ENCODE measurements around the gene TMEM154.

The TMEM154 gene

GRCh38 chr4:152633118-152633517, 46.7 kb downstream of the TMEM154 start:
- Histone ChIP-seq H3K27ac (ENCODE audit: low read depth in 2 of 2, low read length in 2 of 2) (no peak overlapping the region), H3K9ac (ENCODE audit: low read depth in 1 of 2, low read length in 2 of 2) (no peak overlapping the region), H3K27me3 (ENCODE audit: control insufficient read depth in 2 of 2, insufficient read depth in 2 of 2, low read length in 2 of 2) (no peaks in the 10 kb centered on the region), H3K9me3 (ENCODE audit: control insufficient read depth in 2 of 2, low read length in 2 of 2) (no peaks in the 10 kb centered on the region), H3K4me1 (ENCODE audit: control insufficient read depth in 2 of 2, insufficient read depth in 2 of 2, low read length in 2 of 2) (peaks cover 0 to 3% of the 10 kb centered on the region in 2 donors), H3K4me3 (ENCODE audit: low read length in 2 of 2) (no peak overlapping the region), H3K36me3 (ENCODE audit: control insufficient read depth in 2 of 2, insufficient read depth in 2 of 2, low read length in 2 of 2) (no peaks in the 10 kb centered on the region)

GRCh38 chr4:152630324-152630723, 49.5 kb downstream of the TMEM154 start:
- H3K27me3 ChIP-seq (ENCODE audit: control insufficient read depth in 2 of 2, insufficient read depth in 2 of 2, low read length in 2 of 2): no peaks in the 10 kb centered on the region
- H3K4me3 ChIP-seq (ENCODE audit: low read length in 2 of 2): no peak overlapping the region
- no peaks in the 10 kb centered on the region for H3K9me3 ChIP-seq (ENCODE audit: control insufficient read depth in 2 of 2, low read length in 2 of 2)
- H3K36me3 ChIP-seq (ENCODE audit: control insufficient read depth in 2 of 2, insufficient read depth in 2 of 2, low read length in 2 of 2): no peaks in the 10 kb centered on the region
- peaks cover 0 to 3% of the 10 kb centered on the region in 2 donors for H3K4me1 ChIP-seq (ENCODE audit: control insufficient read depth in 2 of 2, insufficient read depth in 2 of 2, low read length in 2 of 2)
- H3K27ac ChIP-seq (ENCODE audit: low read depth in 2 of 2, low read length in 2 of 2): no peak overlapping the region
- H3K9ac ChIP-seq (ENCODE audit: low read depth in 1 of 2, low read length in 2 of 2): no peak overlapping the region

GRCh38 chr4:152629908-152630307, 49.9 kb downstream of the TMEM154 start:
- no peak overlapping the region for H3K9ac ChIP-seq (ENCODE audit: low read depth in 1 of 2, low read length in 2 of 2)
- H3K9me3 ChIP-seq (ENCODE audit: control insufficient read depth in 2 of 2, low read length in 2 of 2): no peaks in the 10 kb centered on the region
- no peak overlapping the region for H3K4me3 ChIP-seq (ENCODE audit: low read length in 2 of 2)
- no peaks in the 10 kb centered on the region for H3K36me3 ChIP-seq (ENCODE audit: control insufficient read depth in 2 of 2, insufficient read depth in 2 of 2, low read length in 2 of 2)
- H3K27me3 ChIP-seq (ENCODE audit: control insufficient read depth in 2 of 2, insufficient read depth in 2 of 2, low read length in 2 of 2): no peaks in the 10 kb centered on the region
- H3K4me1 ChIP-seq (ENCODE audit: control insufficient read depth in 2 of 2, insufficient read depth in 2 of 2, low read length in 2 of 2): peaks cover 0 to 3% of the 10 kb centered on the region in 2 donors
- no peak overlapping the region for H3K27ac ChIP-seq (ENCODE audit: low read depth in 2 of 2, low read length in 2 of 2)

- Histone ChIP-seq H3K36me3 (ENCODE audit: control insufficient read depth in 2 of 2, insufficient read depth in 2 of 2, low read length in 2 of 2) (no peaks in the 10 kb centered on the region), H3K27me3 (ENCODE audit: control insufficient read depth in 2 of 2, insufficient read depth in 2 of 2, low read length in 2 of 2) (no peaks in the 10 kb centered on the region), H3K4me1 (ENCODE audit: control insufficient read depth in 2 of 2, insufficient read depth in 2 of 2, low read length in 2 of 2) (no peaks in the 10 kb centered on the region), H3K27ac (ENCODE audit: low read depth in 2 of 2, low read length in 2 of 2) (no peak overlapping the region), H3K4me3 (ENCODE audit: low read length in 2 of 2) (no peak overlapping the region), H3K9me3 (ENCODE audit: control insufficient read depth in 2 of 2, low read length in 2 of 2) (no peaks in the 10 kb centered on the region), H3K9ac (ENCODE audit: low read depth in 1 of 2, low read length in 2 of 2) (no peak overlapping the region)
These were observed 51.7 kb downstream of the TMEM154 start for GRCh38 chr4:152628128-152628527.

GRCh38 chr4:152626790-152627189, 53.0 kb downstream of the TMEM154 start:
- no peaks in the 10 kb centered on the region for H3K27me3 ChIP-seq (ENCODE audit: control insufficient read depth in 2 of 2, insufficient read depth in 2 of 2, low read length in 2 of 2)
- no peaks in the 10 kb centered on the region for H3K9me3 ChIP-seq (ENCODE audit: control insufficient read depth in 2 of 2, low read length in 2 of 2)
- no peaks in the 10 kb centered on the region for H3K4me1 ChIP-seq (ENCODE audit: control insufficient read depth in 2 of 2, insufficient read depth in 2 of 2, low read length in 2 of 2)
- H3K4me3 ChIP-seq (ENCODE audit: low read length in 2 of 2): no peak overlapping the region
- H3K36me3 ChIP-seq (ENCODE audit: control insufficient read depth in 2 of 2, insufficient read depth in 2 of 2, low read length in 2 of 2): no peaks in the 10 kb centered on the region
- H3K27ac ChIP-seq (ENCODE audit: low read depth in 2 of 2, low read length in 2 of 2): no peak overlapping the region
- no peak overlapping the region for H3K9ac ChIP-seq (ENCODE audit: low read depth in 1 of 2, low read length in 2 of 2)

GRCh38 chr4:152620915-152621314, 58.9 kb downstream of the TMEM154 start:
- H3K4me1 ChIP-seq (ENCODE audit: control insufficient read depth in 2 of 2, insufficient read depth in 2 of 2, low read length in 2 of 2): no peaks in the 10 kb centered on the region
- H3K9ac ChIP-seq (ENCODE audit: low read depth in 1 of 2, low read length in 2 of 2): no peak overlapping the region
- no peak overlapping the region for H3K4me3 ChIP-seq (ENCODE audit: low read length in 2 of 2)
- H3K9me3 ChIP-seq (ENCODE audit: control insufficient read depth in 2 of 2, low read length in 2 of 2): no peaks in the 10 kb centered on the region
- H3K27me3 ChIP-seq (ENCODE audit: control insufficient read depth in 2 of 2, insufficient read depth in 2 of 2, low read length in 2 of 2): no peaks in the 10 kb centered on the region
- no peaks in the 10 kb centered on the region for H3K36me3 ChIP-seq (ENCODE audit: control insufficient read depth in 2 of 2, insufficient read depth in 2 of 2, low read length in 2 of 2)
- no peak overlapping the region for H3K27ac ChIP-seq (ENCODE audit: low read depth in 2 of 2, low read length in 2 of 2)

GRCh38 chr4:152620218-152620617, 59.6 kb downstream of the TMEM154 start:
- Histone ChIP-seq H3K27me3 (ENCODE audit: control insufficient read depth in 2 of 2, insufficient read depth in 2 of 2, low read length in 2 of 2) (no peaks in the 10 kb centered on the region), H3K36me3 (ENCODE audit: control insufficient read depth in 2 of 2, insufficient read depth in 2 of 2, low read length in 2 of 2) (no peaks in the 10 kb centered on the region), H3K9me3 (ENCODE audit: control insufficient read depth in 2 of 2, low read length in 2 of 2) (no peaks in the 10 kb centered on the region), H3K4me3 (ENCODE audit: low read length in 2 of 2) (no peak overlapping the region), H3K4me1 (ENCODE audit: control insufficient read depth in 2 of 2, insufficient read depth in 2 of 2, low read length in 2 of 2) (no peaks in the 10 kb centered on the region), H3K27ac (ENCODE audit: low read depth in 2 of 2, low read length in 2 of 2) (no peak overlapping the region), H3K9ac (ENCODE audit: low read depth in 1 of 2, low read length in 2 of 2) (no peak overlapping the region)

- Histone ChIP-seq H3K27me3 (ENCODE audit: control insufficient read depth in 2 of 2, insufficient read depth in 2 of 2, low read length in 2 of 2) (no peaks in the 10 kb centered on the region), H3K36me3 (ENCODE audit: control insufficient read depth in 2 of 2, insufficient read depth in 2 of 2, low read length in 2 of 2) (no peaks in the 10 kb centered on the region), H3K9ac (ENCODE audit: low read depth in 1 of 2, low read length in 2 of 2) (no peak overlapping the region), H3K4me1 (ENCODE audit: control insufficient read depth in 2 of 2, insufficient read depth in 2 of 2, low read length in 2 of 2) (no peaks in the 10 kb centered on the region), H3K9me3 (ENCODE audit: control insufficient read depth in 2 of 2, low read length in 2 of 2) (no peaks in the 10 kb centered on the region), H3K27ac (ENCODE audit: low read depth in 2 of 2, low read length in 2 of 2) (no peak overlapping the region), H3K4me3 (ENCODE audit: low read length in 2 of 2) (no peak overlapping the region)
These were observed 60.2 kb downstream of the TMEM154 start for GRCh38 chr4:152619556-152619955.

GRCh38 chr4:152618971-152619370, 60.8 kb downstream of the TMEM154 start:
- H3K4me3 ChIP-seq (ENCODE audit: low read length in 2 of 2): no peak overlapping the region
- H3K9me3 ChIP-seq (ENCODE audit: control insufficient read depth in 2 of 2, low read length in 2 of 2): no peaks in the 10 kb centered on the region
- H3K27ac ChIP-seq (ENCODE audit: low read depth in 2 of 2, low read length in 2 of 2): no peak overlapping the region
- no peaks in the 10 kb centered on the region for H3K4me1 ChIP-seq (ENCODE audit: control insufficient read depth in 2 of 2, insufficient read depth in 2 of 2, low read length in 2 of 2)
- H3K36me3 ChIP-seq (ENCODE audit: control insufficient read depth in 2 of 2, insufficient read depth in 2 of 2, low read length in 2 of 2): no peaks in the 10 kb centered on the region
- H3K9ac ChIP-seq (ENCODE audit: low read depth in 1 of 2, low read length in 2 of 2): no peak overlapping the region
- no peaks in the 10 kb centered on the region for H3K27me3 ChIP-seq (ENCODE audit: control insufficient read depth in 2 of 2, insufficient read depth in 2 of 2, low read length in 2 of 2)

GRCh38 chr4:152616804-152617203, 63.0 kb downstream of the TMEM154 start:
- Histone ChIP-seq H3K9ac (ENCODE audit: low read depth in 1 of 2, low read length in 2 of 2) (no peak overlapping the region), H3K4me3 (ENCODE audit: low read length in 2 of 2) (no peak overlapping the region), H3K27ac (ENCODE audit: low read depth in 2 of 2, low read length in 2 of 2) (no peak overlapping the region), H3K36me3 (ENCODE audit: control insufficient read depth in 2 of 2, insufficient read depth in 2 of 2, low read length in 2 of 2) (no peaks in the 10 kb centered on the region), H3K9me3 (ENCODE audit: control insufficient read depth in 2 of 2, low read length in 2 of 2) (no peaks in the 10 kb centered on the region), H3K4me1 (ENCODE audit: control insufficient read depth in 2 of 2, insufficient read depth in 2 of 2, low read length in 2 of 2) (no peaks in the 10 kb centered on the region), H3K27me3 (ENCODE audit: control insufficient read depth in 2 of 2, insufficient read depth in 2 of 2, low read length in 2 of 2) (no peaks in the 10 kb centered on the region)
